Mammary epithelial cell (primary cell): ENCODE data around the gene HLA-C.

Experiments used
- EZH2 ChIP-seq: IDR thresholded peaks from 2 replicates; pipeline ENCODE4 v1.6.1; 2012; ENCODE audit warnings: low read length, inconsistent platforms, borderline replicate concordance
- TF ChIP-seq, protein P1 (sequence below), 2 donors: IDR thresholded peaks in 1 of 2; conservative IDR thresholded peaks in 1 of 2; 2 replicates each; pipeline ENCODE4 v1.5.1; 2011 to 2012; ENCODE audit warnings: inconsistent platforms in 2 of 2, low read length in 2 of 2, mild to moderate bottlenecking in 2 of 2, control low read depth in 1 of 2, low read depth in 1 of 2; ENCODE audit not compliant: insufficient read depth in 1 of 2; ENCODE audit errors: extremely low read depth in 1 of 2

DNA sequence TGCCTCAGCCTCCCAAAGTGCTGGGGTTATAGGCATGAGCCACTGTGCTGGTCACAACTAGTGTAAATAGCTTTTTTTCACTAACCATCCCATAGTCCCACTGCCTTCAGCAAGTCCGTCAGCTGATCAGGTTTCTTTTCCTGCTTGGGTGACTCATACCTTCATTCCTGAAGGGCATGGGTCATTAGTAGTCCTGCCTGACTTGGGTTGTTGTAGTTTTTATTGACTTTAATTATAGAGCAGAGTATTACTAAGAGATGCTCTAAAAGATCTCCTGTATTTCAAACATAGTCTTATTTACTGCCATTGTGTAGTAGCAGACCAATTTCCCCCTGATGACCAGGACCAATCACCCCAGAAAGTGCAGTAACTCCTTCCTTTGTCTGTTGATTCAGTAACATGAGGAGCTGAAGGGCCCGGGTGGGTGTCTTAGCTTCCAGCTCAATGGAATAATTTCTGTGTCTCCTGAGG is 25.8 kb downstream of the HLA-C start:
- TF ChIP-seq EZH2 = no peak
- TF ChIP-seq, protein P1, sequence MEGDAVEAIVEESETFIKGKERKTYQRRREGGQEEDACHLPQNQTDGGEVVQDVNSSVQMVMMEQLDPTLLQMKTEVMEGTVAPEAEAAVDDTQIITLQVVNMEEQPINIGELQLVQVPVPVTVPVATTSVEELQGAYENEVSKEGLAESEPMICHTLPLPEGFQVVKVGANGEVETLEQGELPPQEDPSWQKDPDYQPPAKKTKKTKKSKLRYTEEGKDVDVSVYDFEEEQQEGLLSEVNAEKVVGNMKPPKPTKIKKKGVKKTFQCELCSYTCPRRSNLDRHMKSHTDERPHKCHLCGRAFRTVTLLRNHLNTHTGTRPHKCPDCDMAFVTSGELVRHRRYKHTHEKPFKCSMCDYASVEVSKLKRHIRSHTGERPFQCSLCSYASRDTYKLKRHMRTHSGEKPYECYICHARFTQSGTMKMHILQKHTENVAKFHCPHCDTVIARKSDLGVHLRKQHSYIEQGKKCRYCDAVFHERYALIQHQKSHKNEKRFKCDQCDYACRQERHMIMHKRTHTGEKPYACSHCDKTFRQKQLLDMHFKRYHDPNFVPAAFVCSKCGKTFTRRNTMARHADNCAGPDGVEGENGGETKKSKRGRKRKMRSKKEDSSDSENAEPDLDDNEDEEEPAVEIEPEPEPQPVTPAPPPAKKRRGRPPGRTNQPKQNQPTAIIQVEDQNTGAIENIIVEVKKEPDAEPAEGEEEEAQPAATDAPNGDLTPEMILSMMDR (conservative IDR thresholded peaks at IDR 0.05 in 1 of 2, IDR thresholded peaks at IDR 0.05 in 1 of 2; ENCODE audit: extremely low read depth in 1 of 2, insufficient read depth in 1 of 2, low read depth in 1 of 2, low read length in 2 of 2) = no peak
